Measurements from ENCODE around the gene MOV10L1.

- TF ChIP-seq POLR2A (IDR thresholded peaks at IDR 0.05) (no peak), CTCF (IDR thresholded peaks at IDR 0.05) (no peak)
Measured at GRCh38 chr22:50118557-50119168, 28.9 kb downstream of the MOV10L1 start.

Data from thyroid gland (tissue), 4 donors.